ENCODE results near the gene TBX2. TPM values are rescaled to one million over a fixed set of nuclear protein-coding genes. Genes with fewer than 3 reads are reported as not detected.

The TBX2 gene
- total and polyA plus RNA-seq, 2 of the 13 experiments (the other 11 are each of a cell fraction or from before 2014, with no cell fraction given) = 2.8 to 15.3 TPM

DNA sequence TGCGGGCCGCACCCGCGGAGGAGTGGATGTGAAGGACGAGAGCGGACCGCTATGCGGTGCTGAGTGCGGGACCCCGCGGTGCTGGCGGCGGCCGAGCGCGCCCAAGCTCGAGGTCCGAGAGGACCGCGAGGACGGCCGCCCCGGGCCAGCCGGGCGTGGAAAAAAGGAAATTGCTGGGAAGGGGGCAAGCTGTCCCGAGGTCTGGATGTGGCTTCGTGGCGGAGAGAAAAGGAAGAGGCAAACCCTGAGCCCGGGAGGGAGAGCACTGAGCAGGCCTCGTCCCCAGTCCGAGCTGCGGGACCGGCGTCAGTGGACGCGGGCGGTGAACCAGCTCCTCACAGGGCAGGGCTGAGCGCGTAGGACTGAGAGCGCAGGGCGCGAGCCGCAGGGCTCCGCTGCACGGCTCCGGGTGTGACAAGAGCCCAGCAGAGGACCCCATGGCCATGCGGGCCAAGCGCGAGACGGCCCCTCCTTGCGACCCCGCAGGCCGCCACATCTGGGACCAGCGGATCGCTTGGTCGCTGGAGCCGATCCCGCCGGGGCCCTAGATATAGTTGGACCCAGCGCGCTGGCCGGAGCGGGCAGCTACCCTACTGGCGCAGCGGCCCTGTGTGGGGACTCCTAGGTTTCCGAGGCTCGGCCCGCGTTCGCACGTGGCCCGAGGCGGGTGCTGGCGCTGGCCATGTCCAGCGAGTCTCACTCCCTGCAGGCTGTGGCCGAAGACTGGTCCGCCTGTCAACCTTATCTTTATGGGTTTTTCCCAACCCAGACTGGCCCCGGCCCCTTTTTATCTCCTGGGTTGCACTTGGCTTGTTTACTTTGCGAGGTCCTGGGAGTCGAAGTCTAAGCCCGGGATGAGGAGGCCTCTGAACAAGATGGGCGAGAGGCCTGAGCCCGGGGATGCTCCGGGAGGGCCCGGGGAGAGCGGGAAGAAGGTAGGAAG is 55.0 kb downstream of the TBX2 start (continued):
- TF ChIP-seq FUBP1 (CRISPR knock-in tag; IDR thresholded peaks at IDR 0.05; ENCODE audit: borderline replicate concordance) = no peak
- TF ChIP-seq SATB2 (CRISPR knock-in tag; IDR thresholded peaks at IDR 0.05) = no peak
- TF ChIP-seq PAWR (CRISPR knock-in tag; IDR thresholded peaks at IDR 0.05; ENCODE audit: borderline replicate concordance) = no peak
- TF ChIP-seq ZNF263 (CRISPR knock-in tag; IDR thresholded peaks at IDR 0.05) = no peak
- TF ChIP-seq ZNF816 (CRISPR knock-in tag; IDR thresholded peaks at IDR 0.05; ENCODE audit: borderline replicate concordance) = no peak
- no peak for TF ChIP-seq ZKSCAN5 (CRISPR knock-in tag; IDR thresholded peaks at IDR 0.05)
- no peak for TF ChIP-seq NFE2 (CRISPR knock-in tag; IDR thresholded peaks at IDR 0.05)
- TF ChIP-seq ZNF790 (CRISPR knock-in tag; IDR thresholded peaks at IDR 0.05; ENCODE audit: borderline replicate concordance) = no peak
- peak; percentile 67 for TF ChIP-seq HDAC1 (CRISPR knock-in tag; IDR thresholded peaks at IDR 0.05)
- TF ChIP-seq HES4 (CRISPR knock-in tag; IDR thresholded peaks at IDR 0.05; ENCODE audit: borderline replicate concordance) = no peak
- TF ChIP-seq FOXC1 (CRISPR knock-in tag; IDR thresholded peaks at IDR 0.05; ENCODE audit: borderline replicate concordance) = peak; percentile 67
- TF ChIP-seq RXRB (CRISPR knock-in tag; IDR thresholded peaks at IDR 0.05; ENCODE audit: borderline replicate concordance) = peak; percentile 83
- no peak for TF ChIP-seq ZNF678 (CRISPR knock-in tag; IDR thresholded peaks at IDR 0.05)
- TF ChIP-seq ZNF20 (CRISPR knock-in tag; IDR thresholded peaks at IDR 0.05) = no peak
- TF ChIP-seq KLF15 (CRISPR knock-in tag; IDR thresholded peaks at IDR 0.05; ENCODE audit: borderline replicate concordance) = no peak
- TF ChIP-seq ZNF562 (CRISPR knock-in tag; IDR thresholded peaks at IDR 0.05; ENCODE audit: borderline replicate concordance) = no peak
- no peak for TF ChIP-seq ZNF251 (CRISPR knock-in tag; IDR thresholded peaks at IDR 0.05)
- 0 out of 2 replicates have a peak, but pooled peaks have one; percentile 73 for TF ChIP-seq RELA (CRISPR knock-in tag; IDR thresholded peaks at IDR 0.05)
- no peak for TF ChIP-seq ZNF24 (IDR thresholded peaks at IDR 0.05)
- 0 out of 2 replicates have a peak, but pooled peaks have one; percentile 71 for TF ChIP-seq RFXAP (CRISPR knock-in tag; IDR thresholded peaks at IDR 0.05; ENCODE audit: borderline replicate concordance)
- peak; percentile 78; the same call in 1 of the 2 replicates for TF ChIP-seq REPIN1 (CRISPR knock-in tag; IDR thresholded peaks at IDR 0.05; ENCODE audit: borderline replicate concordance, low read depth)
- TF ChIP-seq, protein P1, sequence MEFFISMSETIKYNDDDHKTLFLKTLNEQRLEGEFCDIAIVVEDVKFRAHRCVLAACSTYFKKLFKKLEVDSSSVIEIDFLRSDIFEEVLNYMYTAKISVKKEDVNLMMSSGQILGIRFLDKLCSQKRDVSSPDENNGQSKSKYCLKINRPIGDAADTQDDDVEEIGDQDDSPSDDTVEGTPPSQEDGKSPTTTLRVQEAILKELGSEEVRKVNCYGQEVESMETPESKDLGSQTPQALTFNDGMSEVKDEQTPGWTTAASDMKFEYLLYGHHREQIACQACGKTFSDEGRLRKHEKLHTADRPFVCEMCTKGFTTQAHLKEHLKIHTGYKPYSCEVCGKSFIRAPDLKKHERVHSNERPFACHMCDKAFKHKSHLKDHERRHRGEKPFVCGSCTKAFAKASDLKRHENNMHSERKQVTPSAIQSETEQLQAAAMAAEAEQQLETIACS (CRISPR knock-in tag; IDR thresholded peaks at IDR 0.05) = no peak; the same call in 1 of the 2 replicates
- TF ChIP-seq AKAP8 (CRISPR knock-in tag; IDR thresholded peaks at IDR 0.05) = peak; percentile 13; the same call in 1 of the 2 replicates
- TF ChIP-seq CHD4 (IDR thresholded peaks at IDR 0.05; ENCODE audit: borderline replicate concordance, low read length) = no peak
- TF ChIP-seq ZNF224 (CRISPR knock-in tag; IDR thresholded peaks at IDR 0.05) = peak; percentile 80; the same call in 1 of the 2 replicates
